ENCODE measurements around the gene U2AF1L4. TPM values are rescaled to one million over a fixed set of nuclear protein-coding genes. Genes with fewer than 3 reads are reported as not detected.
A peak's percentile ranks its signal among the peaks of the same experiment; 100 is the strongest.

U2AF1L4 gene
- total and polyA plus RNA-seq, 2 donors (not counting 3 experiments of a cell fraction or from before 2014, with no cell fraction given), result 5.6 to 13.5 TPM

- Histone ChIP-seq H3K9ac (replicated peaks; ENCODE audit: extremely low read depth, insufficient read depth, low read length) (no peak overlapping the region), H3K4me3 (replicated peaks in 1 of 3; ENCODE audit: insufficient read depth in 1 of 3, low read depth in 1 of 3, low read length in 3 of 3) (no peak overlapping the region), H3K79me2 (ENCODE audit: control insufficient read depth, insufficient read depth, low read length) (no peaks in the 10 kb centered on the region), H3K9me1 (replicated peaks; ENCODE audit: control insufficient read depth, extremely low read depth, insufficient read depth, low read length) (no peaks in the 10 kb centered on the region), H2AFZ (ENCODE audit: low read depth, low read length) (no peak overlapping the region), H4K20me1 (replicated peaks; ENCODE audit: control insufficient read depth, extremely low read depth, insufficient read depth, low read length) (no peaks in the 10 kb centered on the region), H3K9me3 (replicated peaks; ENCODE audit: control insufficient read depth, insufficient read depth, low read length) (no peaks in the 10 kb centered on the region), H3K4me2 (ENCODE audit: insufficient read depth, low read length) (peak overlapping the region; percentile 85), H3K27ac (ENCODE audit: insufficient read depth, low read depth, low read length) (no peak overlapping the region), H3K36me3 (ENCODE audit: control insufficient read depth in 2 of 2, extremely low read depth in 1 of 2, insufficient read depth in 2 of 2, low read length in 2 of 2) (peaks cover 5 to 31% of the 10 kb centered on the region in 2 experiments), H3K27me3 (ENCODE audit: control insufficient read depth in 2 of 2, insufficient read depth in 2 of 2, low read length in 2 of 2) (no peaks in the 10 kb centered on the region), H3K4me1 (ENCODE audit: control insufficient read depth, extremely low read depth, insufficient read depth, low read length) (peaks cover 13% of the 10 kb centered on the region)
- TF ChIP-seq FOS (IDR thresholded peaks at IDR 0.05; ENCODE audit: borderline replicate concordance, insufficient read depth, low read length), result no peak
- TF ChIP-seq GATA2 (IDR thresholded peaks at IDR 0.05; ENCODE audit: insufficient read depth, insufficient read length, low read depth, low read length), result no peak
- TF ChIP-seq JUN (IDR thresholded peaks at IDR 0.05; ENCODE audit: borderline replicate concordance, insufficient read depth, insufficient read length, low read depth), result no peak
- TF ChIP-seq MYC (IDR thresholded peaks at IDR 0.05; ENCODE audit: low read depth, low read length), result no peak
- no peak for TF ChIP-seq POLR2A (IDR thresholded peaks at IDR 0.05; ENCODE audit: low read depth, low read length)
- TF ChIP-seq EZH2 (IDR thresholded peaks at IDR 0.05; ENCODE audit: borderline replicate concordance, low read depth, low read length, severe bottlenecking), result no peak
- TF ChIP-seq MAX (IDR thresholded peaks at IDR 0.05; ENCODE audit: insufficient read depth, insufficient read length), result no peak
- TF ChIP-seq CTCF (IDR thresholded peaks at IDR 0.05; ENCODE audit: extremely low read depth in 1 of 2, insufficient read depth in 1 of 2, low read depth in 1 of 2, low read length in 2 of 2), result no peak
- TF ChIP-seq POLR2AphosphoS5 (IDR thresholded peaks at IDR 0.05; ENCODE audit: insufficient read depth, low read depth, low read length), result no peak
- ChIA-PET CTCF (interaction anchor here (1.1 to 1.6 kb wide), 2 partner anchors 9 to 21 kb away, joined by 3 to 5 read pairs; partner anchors contain the start of gene LIN37), POLR2A (no interaction called here)
- no peak for DNase-seq (ENCODE audit: low read depth, low spot score)
- BruUV-seq (replicated peaks), result no TSS peak
- no peak for FAIRE-seq
- dilution Hi-C loops (cut with MboI; ENCODE audit: extremely low pct_ligation_motif_present, low sequenced_read_pairs), result no loop called here
- intact Hi-C loops (cut with micrococcal nuclease), result loop anchor here (1.0 kb wide), 2 partner anchors 22 to 45 kb away; no protein-coding TSS in a partner anchor
Observed at GRCh38 chr19:35739275-35740107, 5.7 kb downstream of the U2AF1L4 start.
